T-helper 22 cell (primary cell): ENCODE results near the gene ERBB4.
"Not testable (repeated sequence)": the region's sequence is repeated elsewhere in the genome, so short reads cannot be mapped to it uniquely, and the experiment has no call there.

ENCODE experiments used
- DNase-seq: peaks from one replicate; pipeline ENCODE4 v3.0.0-alpha.2; 2020; ENCODE audit warnings: low read depth

The ERBB4 gene

GRCh38 chr2:211592006-211592405 lies 946.6 kb downstream of the ERBB4 start:
- not testable (repeated sequence) for DNase-seq

GRCh38 chr2:211591426-211591825 lies 947.2 kb downstream of the ERBB4 start:
- DNase-seq = no peak

GRCh38 chr2:211568439-211568838 lies 970.2 kb downstream of the ERBB4 start:
- no peak for DNase-seq

- no peak for DNase-seq
Measured at GRCh38 chr2:211564441-211564840, 974.2 kb downstream of the ERBB4 start.

- DNase-seq = no peak
Measured at GRCh38 chr2:211545582-211545981, 993.0 kb downstream of the ERBB4 start.

GRCh38 chr2:211534632-211535031 lies 1004.0 kb downstream of the ERBB4 start:
- DNase-seq = no peak

- DNase-seq = not testable (repeated sequence)
Measured at GRCh38 chr2:211524248-211524647, 1014.4 kb downstream of the ERBB4 start.

- DNase-seq = no peak
Measured at GRCh38 chr2:211516537-211516936, 1022.1 kb downstream of the ERBB4 start.

GRCh38 chr2:211514049-211514448 lies 1024.6 kb downstream of the ERBB4 start:
- DNase-seq = no peak

- no peak for DNase-seq
Measured at GRCh38 chr2:211513446-211513845, 1025.2 kb downstream of the ERBB4 start.

GRCh38 chr2:211512806-211513205 lies 1025.8 kb downstream of the ERBB4 start:
- no peak for DNase-seq

- DNase-seq = no peak
Measured at GRCh38 chr2:211503856-211504255, 1034.7 kb downstream of the ERBB4 start.

GRCh38 chr2:211503198-211503597 lies 1035.4 kb downstream of the ERBB4 start:
- DNase-seq = no peak

GRCh38 chr2:211498551-211499205 lies 1039.9 kb downstream of the ERBB4 start:
- no peak for DNase-seq

GRCh38 chr2:211495339-211495738 lies 1043.3 kb downstream of the ERBB4 start:
- no peak for DNase-seq

- DNase-seq = no peak
Measured at GRCh38 chr2:211494536-211494935, 1044.1 kb downstream of the ERBB4 start.

- DNase-seq = no peak
Measured at GRCh38 chr2:211494085-211494484, 1044.5 kb downstream of the ERBB4 start.

GRCh38 chr2:211487733-211488132 lies 1050.9 kb downstream of the ERBB4 start:
- no peak for DNase-seq

- no peak for DNase-seq
Measured at GRCh38 chr2:211479536-211480150, 1059.0 kb downstream of the ERBB4 start.

- DNase-seq = no peak
Measured at GRCh38 chr2:211477537-211478275, 1060.9 kb downstream of the ERBB4 start.

- DNase-seq = no peak
Measured at GRCh38 chr2:211473116-211473515, 1065.5 kb downstream of the ERBB4 start.

- no peak for DNase-seq
Measured at GRCh38 chr2:211469664-211470059, 1068.9 kb downstream of the ERBB4 start.
